ENCODE measurements around the gene PLD1. TPM values are rescaled to one million over a fixed set of nuclear protein-coding genes. Genes with fewer than 3 reads are reported as not detected.
"Not testable (repeated sequence)": the region's sequence is repeated elsewhere in the genome, so short reads cannot be mapped to it uniquely, and the experiment has no call there.

The PLD1 gene
- total RNA-seq, 1 donor from 2014 or later, result not detected

- ATAC-seq (ENCODE audit: low read depth), result no peak
- no peak overlapping the region for H3K27ac Mint-ChIP-seq
- ChIA-PET POLR2A (no interaction called here), CTCF (no interaction called here)
- H3K4me1 Mint-ChIP-seq, result peaks cover under 1% of the 10 kb centered on the region
- intact Hi-C loops (cut with micrococcal nuclease), result no loop called here
- no peaks in the 10 kb centered on the region for H3K9me3 Mint-ChIP-seq
- H3K27me3 Mint-ChIP-seq, result peaks cover 4% of the 10 kb centered on the region
- TF ChIP-seq, protein P1, sequence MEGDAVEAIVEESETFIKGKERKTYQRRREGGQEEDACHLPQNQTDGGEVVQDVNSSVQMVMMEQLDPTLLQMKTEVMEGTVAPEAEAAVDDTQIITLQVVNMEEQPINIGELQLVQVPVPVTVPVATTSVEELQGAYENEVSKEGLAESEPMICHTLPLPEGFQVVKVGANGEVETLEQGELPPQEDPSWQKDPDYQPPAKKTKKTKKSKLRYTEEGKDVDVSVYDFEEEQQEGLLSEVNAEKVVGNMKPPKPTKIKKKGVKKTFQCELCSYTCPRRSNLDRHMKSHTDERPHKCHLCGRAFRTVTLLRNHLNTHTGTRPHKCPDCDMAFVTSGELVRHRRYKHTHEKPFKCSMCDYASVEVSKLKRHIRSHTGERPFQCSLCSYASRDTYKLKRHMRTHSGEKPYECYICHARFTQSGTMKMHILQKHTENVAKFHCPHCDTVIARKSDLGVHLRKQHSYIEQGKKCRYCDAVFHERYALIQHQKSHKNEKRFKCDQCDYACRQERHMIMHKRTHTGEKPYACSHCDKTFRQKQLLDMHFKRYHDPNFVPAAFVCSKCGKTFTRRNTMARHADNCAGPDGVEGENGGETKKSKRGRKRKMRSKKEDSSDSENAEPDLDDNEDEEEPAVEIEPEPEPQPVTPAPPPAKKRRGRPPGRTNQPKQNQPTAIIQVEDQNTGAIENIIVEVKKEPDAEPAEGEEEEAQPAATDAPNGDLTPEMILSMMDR (IDR thresholded peaks at IDR 0.05), result no peak
- no peaks in the 10 kb centered on the region for H3K36me3 Mint-ChIP-seq (ENCODE audit: low read depth)
- no peak overlapping the region for H3K4me3 Mint-ChIP-seq
- DNase-seq, result no peak
Measured at GRCh38 chr3:171695426-171695825, 114.9 kb downstream of the PLD1 start.

- H3K36me3 Mint-ChIP-seq (ENCODE audit: low read depth), result no peaks in the 10 kb centered on the region
- POLR2A ChIA-PET, result no interaction called here
- peaks cover 1% of the 10 kb centered on the region for H3K27me3 Mint-ChIP-seq
- ATAC-seq (ENCODE audit: low read depth), result no peak
- intact Hi-C loops (cut with micrococcal nuclease), result no loop called here
- CTCF ChIA-PET, result no interaction called here
- H3K27ac Mint-ChIP-seq, result no peak overlapping the region
- no peaks in the 10 kb centered on the region for H3K9me3 Mint-ChIP-seq
- no peak overlapping the region for H3K4me3 Mint-ChIP-seq
- H3K4me1 Mint-ChIP-seq, result peaks cover 2% of the 10 kb centered on the region
- TF ChIP-seq, protein P1 (IDR thresholded peaks at IDR 0.05), result no peak
- DNase-seq, result no peak
Measured at GRCh38 chr3:171694888-171695287, 115.4 kb downstream of the PLD1 start.

DNA sequence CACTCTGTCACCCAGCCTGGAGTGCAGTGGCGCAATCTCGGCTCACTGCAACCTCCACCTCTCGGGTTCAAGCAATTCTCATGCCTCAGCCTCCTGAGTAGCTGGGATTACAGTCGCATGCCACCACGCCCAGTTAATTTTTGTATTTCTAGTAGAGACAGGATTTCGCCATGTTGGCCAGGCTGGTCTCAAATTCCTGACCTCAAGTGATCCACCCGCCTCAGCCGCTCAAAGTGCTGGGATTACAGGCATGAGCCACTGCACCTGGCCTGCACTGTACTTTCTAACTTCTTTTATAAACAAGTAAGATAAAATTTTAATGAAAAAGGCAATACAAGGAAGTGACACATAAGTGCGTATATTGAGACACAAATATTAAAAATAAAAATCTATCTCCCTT, 117.7 kb downstream of the PLD1 start:
- POLR2A ChIA-PET; H3K4me1 Mint-ChIP-seq; H3K27ac Mint-ChIP-seq; intact Hi-C loops (cut with micrococcal nuclease); DNase-seq; H3K4me3 Mint-ChIP-seq; H3K27me3 Mint-ChIP-seq; ATAC-seq (ENCODE audit: low read depth); H3K9me3 Mint-ChIP-seq; H3K36me3 Mint-ChIP-seq (ENCODE audit: low read depth); CTCF ChIA-PET: not testable (repeated sequence)

DNA sequence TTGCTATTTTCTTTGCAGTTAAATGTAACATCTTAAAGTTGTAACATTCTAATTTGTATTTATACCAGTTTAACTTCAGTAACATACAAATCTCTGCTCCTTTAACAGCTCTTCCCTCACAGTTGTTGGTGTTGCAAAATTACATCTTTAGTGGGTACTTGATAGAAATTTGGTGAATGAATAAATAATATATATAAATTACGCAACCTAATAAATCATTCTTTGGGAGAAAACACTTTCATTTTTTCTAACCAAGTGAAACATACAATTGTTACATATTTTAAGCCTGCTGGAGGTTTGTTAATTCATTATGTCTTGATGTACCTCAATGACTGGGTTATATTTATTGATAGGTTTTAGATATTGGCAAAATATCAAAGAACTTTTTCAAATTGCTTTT, 118.8 kb downstream of the PLD1 start:
- Mint-ChIP-seq H3K4me1 (peaks cover 2% of the 10 kb centered on the region), H3K27ac (no peak overlapping the region), H3K4me3 (no peak overlapping the region), H3K36me3 (ENCODE audit: low read depth) (no peaks in the 10 kb centered on the region), H3K9me3 (no peaks in the 10 kb centered on the region), H3K27me3 (no peaks in the 10 kb centered on the region)
- POLR2A ChIA-PET, result no interaction called here
- no peak for ATAC-seq (ENCODE audit: low read depth)
- DNase-seq, result no peak
- CTCF ChIA-PET, result no interaction called here
- intact Hi-C loops (cut with micrococcal nuclease), result no loop called here
- TF ChIP-seq, protein P1 (IDR thresholded peaks at IDR 0.05), result no peak

- H3K4me1 Mint-ChIP-seq, result peaks cover 2% of the 10 kb centered on the region
- H3K27me3 Mint-ChIP-seq, result no peaks in the 10 kb centered on the region
- H3K36me3 Mint-ChIP-seq (ENCODE audit: low read depth), result no peaks in the 10 kb centered on the region
- ChIA-PET CTCF (no interaction called here), POLR2A (no interaction called here)
- DNase-seq (no peak), ATAC-seq (ENCODE audit: low read depth) (no peak)
- H3K27ac Mint-ChIP-seq, result no peak overlapping the region
- H3K9me3 Mint-ChIP-seq, result no peaks in the 10 kb centered on the region
- TF ChIP-seq, protein P1 (IDR thresholded peaks at IDR 0.05), result no peak
- intact Hi-C loops (cut with micrococcal nuclease), result no loop called here
- H3K4me3 Mint-ChIP-seq, result no peak overlapping the region
Measured at GRCh38 chr3:171690281-171690680, 120.0 kb downstream of the PLD1 start.

DNA sequence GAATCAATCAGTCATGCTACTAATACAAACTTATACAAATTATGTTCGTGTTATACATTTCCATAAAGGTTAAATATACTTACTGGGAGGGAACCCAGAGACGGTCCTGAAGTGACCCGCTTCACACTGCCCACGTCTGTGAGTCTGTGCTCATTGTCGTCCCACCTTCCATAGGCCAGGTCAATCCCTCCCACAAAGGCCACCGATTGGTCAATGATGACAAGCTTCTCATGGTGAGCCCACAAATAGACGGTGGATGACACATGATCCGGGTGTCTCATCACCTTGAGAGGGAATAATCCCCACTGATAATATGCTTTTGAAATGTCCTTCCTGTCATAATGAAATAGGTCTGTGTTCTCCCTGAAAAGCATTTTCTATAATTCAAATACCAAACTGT, 121.7 kb downstream of the PLD1 start:
- POLR2A ChIA-PET, result no interaction called here
- TF ChIP-seq, protein P1 (IDR thresholded peaks at IDR 0.05), result no peak
- H3K4me1 Mint-ChIP-seq, result peaks cover 2% of the 10 kb centered on the region
- no peak for DNase-seq
- no peak overlapping the region for H3K4me3 Mint-ChIP-seq
- no peaks in the 10 kb centered on the region for H3K9me3 Mint-ChIP-seq
- H3K36me3 Mint-ChIP-seq (ENCODE audit: low read depth), result no peaks in the 10 kb centered on the region
- H3K27me3 Mint-ChIP-seq, result no peaks in the 10 kb centered on the region
- CTCF ChIA-PET, result no interaction called here
- intact Hi-C loops (cut with micrococcal nuclease), result no loop called here
- no peak overlapping the region for H3K27ac Mint-ChIP-seq
- ATAC-seq (ENCODE audit: low read depth), result no peak

All from activated B cell treated with CpG ODN at 0.5 μM for 24 hours (primary cell).